IgD-negative memory B cell (primary cell): ENCODE data around the gene IMPA2. TPM values are rescaled to one million over a fixed set of nuclear protein-coding genes. Genes with fewer than 3 reads are reported as not detected.

Experiments used
- H3K27ac Mint-ChIP-seq, 3 donors: one replicate each; pipeline ENCODE4 v1.8.0; 2020 to 2022; ENCODE audit warnings: mild to moderate bottlenecking in 3 of 3, mixed read lengths in 3 of 3, moderate library complexity in 1 of 3
- H3K27me3 Mint-ChIP-seq: one replicate; pipeline ENCODE4 v1.8.0; 2021; ENCODE audit warnings: mixed read lengths
- H3K36me3 Mint-ChIP-seq: one replicate; pipeline ENCODE4 v1.8.0; 2020; ENCODE audit warnings: mild to moderate bottlenecking, mixed read lengths
- H3K4me1 Mint-ChIP-seq, 3 donors: one replicate each; pipeline ENCODE4 v1.8.0; 2020 to 2022; ENCODE audit warnings: mixed read lengths in 3 of 3, mild to moderate bottlenecking in 1 of 3
- H3K4me3 Mint-ChIP-seq, 4 donors: one replicate each; pipeline ENCODE4 v1.8.0; 2020 to 2022; ENCODE audit warnings: mild to moderate bottlenecking in 4 of 4, mixed read lengths in 4 of 4, moderate library complexity in 3 of 4
- H3K9me3 Mint-ChIP-seq, 3 donors: one replicate each; pipeline ENCODE4 v1.8.0; 2020 to 2021; ENCODE audit warnings: mixed read lengths in 3 of 3, mild to moderate bottlenecking in 1 of 3
- polyA plus RNA-seq: library from polyadenylated mRNA; unstranded; fragments of 300-500 nt; fragmentation: Illumina TruSeq; gene quantifications from one replicate; pipeline ENCODE4 v1.2.3, GENCODE V29; 2021

IMPA2 gene
- polyA plus RNA-seq, 1 donor from 2014 or later: 11.9 TPM

DNA sequence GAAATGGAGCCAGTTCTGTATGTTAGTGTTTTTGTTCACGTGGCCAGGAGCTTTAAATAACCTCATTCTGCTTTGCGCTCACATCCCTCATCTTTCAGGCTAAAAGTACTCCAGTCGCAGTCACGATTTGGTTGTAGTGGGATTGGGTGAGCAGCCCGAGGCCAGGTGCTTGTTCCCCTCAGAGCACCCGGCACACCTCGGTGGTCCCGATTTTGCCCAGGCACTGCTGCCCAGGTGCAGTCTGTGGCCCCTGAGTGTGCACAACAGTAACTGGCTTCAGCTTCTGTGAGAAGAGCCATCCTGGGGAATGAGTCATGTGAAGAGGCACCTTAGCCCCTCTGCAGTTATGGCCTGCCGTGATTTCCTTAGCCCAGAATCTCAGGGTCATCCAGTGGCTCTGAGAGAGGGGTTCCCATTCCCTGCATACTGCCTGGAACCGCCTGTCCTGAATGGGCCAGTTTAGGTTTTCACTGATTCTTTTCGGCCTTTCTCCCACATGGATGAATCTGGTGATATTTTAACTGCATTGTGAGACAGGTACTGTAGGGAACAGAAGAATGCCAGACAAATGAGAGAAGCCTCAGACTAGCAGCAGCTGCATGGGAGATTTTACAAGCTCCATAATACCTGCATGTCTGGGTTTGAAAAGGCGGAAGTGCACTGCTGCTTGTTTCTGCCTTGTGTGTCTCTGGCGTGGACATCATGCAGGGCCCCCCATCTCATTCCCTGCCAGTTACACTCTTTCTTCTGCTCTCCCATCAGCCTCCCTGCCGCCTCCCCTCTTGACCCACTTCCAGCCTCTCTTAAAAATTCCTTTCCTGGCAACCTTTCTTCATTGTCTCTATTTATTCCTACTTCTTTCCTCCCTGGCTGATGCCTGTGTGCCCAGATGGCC is 33.5 kb downstream of the IMPA2 start:
- Mint-ChIP-seq H3K4me3 (no peak overlapping the region), H3K36me3 (peaks cover 6% of the 10 kb centered on the region), H3K9me3 (no peaks in the 10 kb centered on the region), H3K4me1 (peaks cover 0 to 2% (median 0%) of the 10 kb centered on the region in 3 donors), H3K27ac (no peak overlapping the region), H3K27me3 (no peaks in the 10 kb centered on the region)

DNA sequence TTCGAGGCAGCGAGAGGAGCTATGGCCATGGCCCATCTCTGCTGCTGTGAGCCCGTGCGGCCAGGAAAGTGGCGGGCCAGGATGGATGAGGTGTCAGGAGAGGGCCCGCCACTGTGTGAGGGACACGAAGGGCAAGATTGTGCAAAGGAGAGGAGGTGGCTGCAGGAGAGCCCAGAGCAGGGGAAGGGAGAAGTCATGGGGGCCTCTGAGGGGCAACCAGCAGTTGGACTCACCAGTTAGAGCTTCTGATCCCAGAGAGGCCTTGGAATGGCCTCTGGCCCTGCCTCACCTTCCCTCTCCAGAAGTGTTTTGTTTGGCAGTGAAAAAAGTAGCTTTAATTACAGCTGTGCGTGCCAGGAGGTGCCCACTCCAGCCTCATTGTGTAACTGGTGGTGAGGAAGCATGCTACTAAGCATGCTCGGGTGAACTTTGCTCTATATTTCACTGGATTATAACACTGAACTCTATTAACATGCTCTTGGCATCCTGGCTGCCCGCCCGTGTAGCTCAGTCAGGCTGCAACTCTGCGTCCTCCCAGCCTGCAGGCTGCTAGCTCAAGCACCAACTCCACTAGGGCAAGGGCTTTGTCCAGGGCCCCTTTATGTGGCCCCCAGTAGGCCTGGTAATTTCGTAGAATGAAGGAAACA is 34.2 kb downstream of the IMPA2 start:
- H3K27ac Mint-ChIP-seq: no peak overlapping the region
- H3K4me1 Mint-ChIP-seq: peaks cover 0 to 4% (median 2%) of the 10 kb centered on the region in 3 donors
- H3K36me3 Mint-ChIP-seq: peaks cover 6% of the 10 kb centered on the region
- H3K27me3 Mint-ChIP-seq: no peaks in the 10 kb centered on the region
- no peaks in the 10 kb centered on the region for H3K9me3 Mint-ChIP-seq
- no peak overlapping the region for H3K4me3 Mint-ChIP-seq

DNA sequence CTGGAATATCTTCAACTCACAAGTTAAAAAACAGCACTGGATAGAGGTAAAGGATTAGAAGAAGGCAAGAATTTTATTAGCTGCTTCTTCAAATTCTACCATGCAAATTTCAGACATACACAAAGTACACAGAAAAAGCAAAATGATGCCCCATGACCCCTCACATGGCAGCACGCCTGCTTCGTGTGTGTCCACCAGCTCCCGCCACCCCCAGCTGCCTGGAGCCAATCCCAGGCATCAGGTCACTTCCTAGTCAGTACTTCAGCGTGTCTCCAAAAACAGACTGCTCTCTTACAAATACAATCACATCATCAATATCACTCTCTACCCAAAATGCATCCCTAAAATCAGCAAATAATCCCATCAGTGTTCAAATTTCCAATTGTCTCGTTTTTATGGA is 35.8 kb downstream of the IMPA2 start:
- peaks cover 0 to 7% (median 4%) of the 10 kb centered on the region in 3 donors for H3K4me1 Mint-ChIP-seq
- no peaks in the 10 kb centered on the region for H3K27me3 Mint-ChIP-seq
- peaks cover 5% of the 10 kb centered on the region for H3K36me3 Mint-ChIP-seq
- H3K27ac Mint-ChIP-seq: peak overlapping the region in 1 of 3 donors; percentile 71
- no peak overlapping the region for H3K4me3 Mint-ChIP-seq
- H3K9me3 Mint-ChIP-seq: no peaks in the 10 kb centered on the region

DNA sequence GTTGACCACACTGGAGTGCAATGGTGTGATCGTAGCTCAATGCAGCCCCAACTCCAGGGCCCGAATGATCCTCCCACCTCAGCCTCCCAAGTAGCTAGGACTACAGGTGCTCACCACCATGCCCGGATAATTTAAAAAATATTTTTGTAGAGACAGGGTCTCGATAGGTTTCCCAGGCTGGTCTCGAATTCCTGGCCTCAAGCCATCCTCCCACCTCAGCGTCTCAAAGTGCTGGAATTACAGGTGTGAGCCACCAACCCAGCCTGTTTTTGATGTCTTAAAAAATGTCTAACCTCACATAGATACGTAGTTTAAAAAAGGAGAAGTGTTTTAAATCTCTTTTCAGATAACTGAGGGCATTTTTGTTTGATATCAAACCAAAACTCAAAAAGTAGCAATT is 37.6 kb downstream of the IMPA2 start:
- H3K9me3 Mint-ChIP-seq: no peaks in the 10 kb centered on the region
- H3K36me3 Mint-ChIP-seq: peaks cover 3% of the 10 kb centered on the region
- no peak overlapping the region for H3K27ac Mint-ChIP-seq
- peaks cover 0 to 7% (median 4%) of the 10 kb centered on the region in 3 donors for H3K4me1 Mint-ChIP-seq
- H3K4me3 Mint-ChIP-seq: no peak overlapping the region
- no peaks in the 10 kb centered on the region for H3K27me3 Mint-ChIP-seq

DNA sequence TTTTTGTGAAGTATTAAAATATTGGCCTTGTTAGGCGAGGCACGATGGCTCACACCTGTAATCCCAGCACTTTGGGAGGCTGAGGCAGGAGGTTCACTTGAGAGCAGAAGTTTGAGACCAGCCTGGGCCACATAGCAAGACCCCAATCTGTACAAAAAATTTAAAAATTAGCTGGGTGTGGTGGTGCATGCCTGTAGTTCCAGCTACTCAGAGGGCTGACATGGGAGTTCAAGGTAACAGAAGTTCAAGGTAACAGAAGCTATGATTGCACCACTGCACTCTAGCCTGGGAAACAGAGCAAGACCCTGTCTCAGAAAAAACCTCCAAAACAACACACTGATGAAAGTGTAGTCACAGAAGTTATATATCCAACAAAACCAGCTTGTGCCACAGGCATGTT is 39.8 kb downstream of the IMPA2 start:
- Mint-ChIP-seq H3K4me1 (peaks cover 0 to 7% (median 4%) of the 10 kb centered on the region in 3 donors), H3K9me3 (no peaks in the 10 kb centered on the region), H3K27ac (no peak overlapping the region), H3K4me3 (peak overlapping the region in 1 of 4 donors; percentile 4), H3K27me3 (no peaks in the 10 kb centered on the region), H3K36me3 (peaks cover 9% of the 10 kb centered on the region)

DNA sequence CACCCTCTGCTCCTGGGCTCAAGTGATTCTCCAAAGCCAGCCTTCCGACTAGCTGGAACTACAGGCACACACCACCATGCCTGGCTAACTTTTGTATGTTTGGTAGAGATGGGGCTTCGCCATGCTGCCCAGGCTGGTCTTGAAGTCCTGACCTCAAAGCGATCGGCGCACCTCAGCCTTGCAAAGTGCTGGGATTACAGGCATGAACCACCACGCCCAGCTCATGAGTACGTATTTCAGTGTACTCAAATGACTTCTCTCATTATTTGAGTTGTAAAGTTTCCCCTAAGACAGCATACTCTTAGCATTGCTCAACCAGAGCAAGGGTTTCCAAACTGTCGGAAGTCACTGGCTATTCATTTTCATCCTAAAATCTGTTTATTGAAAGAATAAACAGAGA is 40.3 kb downstream of the IMPA2 start:
- Mint-ChIP-seq H3K27ac (no peak overlapping the region), H3K4me1 (peaks cover 0 to 7% (median 4%) of the 10 kb centered on the region in 3 donors), H3K9me3 (no peaks in the 10 kb centered on the region), H3K36me3 (peaks cover 12% of the 10 kb centered on the region), H3K4me3 (no peak overlapping the region), H3K27me3 (no peaks in the 10 kb centered on the region)

DNA sequence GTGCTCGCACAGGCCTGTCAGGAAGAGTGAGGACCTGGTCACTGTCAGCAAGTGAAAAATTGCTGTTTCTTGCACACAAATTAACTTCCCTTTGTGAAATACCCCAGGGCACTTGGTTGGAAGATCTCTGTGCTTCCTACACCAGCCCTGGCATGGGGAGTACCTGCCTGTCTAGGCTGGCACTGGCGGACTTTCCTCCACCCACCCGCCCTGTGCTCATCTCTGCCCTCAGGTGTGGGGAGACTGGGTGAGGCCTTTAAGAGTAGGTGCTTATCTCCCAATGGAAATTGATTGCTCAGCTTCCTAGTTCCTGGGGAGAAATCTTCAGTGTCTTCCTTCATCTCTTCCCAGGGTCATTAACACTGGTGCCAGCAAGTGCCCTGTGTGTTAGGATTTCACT is 42.1 kb downstream of the IMPA2 start:
- Mint-ChIP-seq H3K4me1 (peaks cover 0 to 7% (median 5%) of the 10 kb centered on the region in 3 donors), H3K27me3 (no peaks in the 10 kb centered on the region), H3K9me3 (no peaks in the 10 kb centered on the region), H3K27ac (no peak overlapping the region), H3K36me3 (peaks cover 10% of the 10 kb centered on the region), H3K4me3 (no peak overlapping the region)

DNA sequence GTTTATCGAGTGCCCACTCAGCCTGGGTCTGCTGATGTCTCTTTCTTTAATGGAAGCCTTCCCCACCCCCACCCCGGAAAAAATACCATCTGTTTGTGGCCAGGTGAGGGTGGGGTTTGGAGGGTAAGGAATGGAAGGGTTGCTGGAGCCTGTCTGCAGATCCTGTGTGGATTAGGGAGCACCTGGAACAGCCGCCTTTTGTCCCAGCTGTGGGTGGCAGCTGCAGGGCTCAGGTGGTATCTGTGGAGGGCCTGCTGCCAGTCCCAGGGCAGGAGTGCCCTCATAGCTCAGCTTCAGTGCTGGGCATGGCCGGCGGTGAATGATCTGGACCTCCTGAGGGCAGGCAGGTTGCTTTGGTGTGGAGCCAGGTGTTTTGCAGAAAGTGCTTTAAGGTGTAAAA is 45.3 kb downstream of the IMPA2 start:
- Mint-ChIP-seq H3K4me1 (peaks cover 0 to 6% (median 0%) of the 10 kb centered on the region in 3 donors), H3K36me3 (peaks cover 12% of the 10 kb centered on the region), H3K27ac (no peak overlapping the region), H3K4me3 (no peak overlapping the region), H3K27me3 (no peaks in the 10 kb centered on the region), H3K9me3 (no peaks in the 10 kb centered on the region)

DNA sequence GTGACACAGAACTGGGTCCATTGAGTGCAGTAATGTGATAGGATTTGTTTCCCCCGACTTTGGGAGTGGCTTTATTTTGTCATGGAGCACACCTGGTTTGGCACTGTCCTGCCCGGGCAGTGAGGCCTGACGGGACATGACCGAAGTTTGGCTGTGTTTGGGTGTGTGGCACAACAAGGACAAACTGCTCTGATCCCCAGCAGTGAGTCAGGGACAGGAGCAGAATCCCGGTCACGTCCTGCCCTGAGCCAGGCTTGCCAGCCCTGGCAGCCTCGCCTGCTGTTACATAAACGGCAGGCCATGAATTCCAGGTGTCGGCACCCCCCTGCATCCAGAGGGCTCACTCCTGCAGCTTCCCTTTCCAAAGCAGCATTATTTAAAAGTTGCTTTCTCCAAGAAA is 45.7 kb downstream of the IMPA2 start:
- peaks cover 0 to 6% (median 0%) of the 10 kb centered on the region in 3 donors for H3K4me1 Mint-ChIP-seq
- no peaks in the 10 kb centered on the region for H3K9me3 Mint-ChIP-seq
- H3K27ac Mint-ChIP-seq: no peak overlapping the region
- peaks cover 14% of the 10 kb centered on the region for H3K36me3 Mint-ChIP-seq
- H3K27me3 Mint-ChIP-seq: no peaks in the 10 kb centered on the region
- H3K4me3 Mint-ChIP-seq: no peak overlapping the region

DNA sequence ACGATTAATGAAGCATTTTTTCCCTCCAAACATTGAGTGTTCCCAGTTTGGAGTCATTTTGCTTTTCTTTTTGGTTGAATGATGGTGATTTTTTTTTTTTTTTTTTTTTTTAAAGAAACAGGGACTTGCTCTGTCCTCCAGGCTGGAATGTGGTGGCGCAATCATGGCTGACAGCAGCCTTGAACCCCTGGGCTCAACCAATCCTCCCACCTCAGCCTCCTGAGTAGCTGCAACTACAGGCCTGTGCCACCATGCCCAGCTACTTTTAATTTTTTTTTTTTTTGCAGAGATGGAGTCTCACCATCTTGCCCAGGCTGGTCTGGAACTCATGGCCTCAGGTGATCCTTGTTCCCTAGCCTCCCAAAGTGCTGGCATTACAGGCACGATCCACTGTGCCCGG is 46.2 kb downstream of the IMPA2 start:
- no peak overlapping the region for H3K4me3 Mint-ChIP-seq
- H3K9me3 Mint-ChIP-seq: no peaks in the 10 kb centered on the region
- H3K27ac Mint-ChIP-seq: no peak overlapping the region
- no peaks in the 10 kb centered on the region for H3K27me3 Mint-ChIP-seq
- peaks cover 0 to 6% (median 0%) of the 10 kb centered on the region in 3 donors for H3K4me1 Mint-ChIP-seq
- H3K36me3 Mint-ChIP-seq: peaks cover 16% of the 10 kb centered on the region

DNA sequence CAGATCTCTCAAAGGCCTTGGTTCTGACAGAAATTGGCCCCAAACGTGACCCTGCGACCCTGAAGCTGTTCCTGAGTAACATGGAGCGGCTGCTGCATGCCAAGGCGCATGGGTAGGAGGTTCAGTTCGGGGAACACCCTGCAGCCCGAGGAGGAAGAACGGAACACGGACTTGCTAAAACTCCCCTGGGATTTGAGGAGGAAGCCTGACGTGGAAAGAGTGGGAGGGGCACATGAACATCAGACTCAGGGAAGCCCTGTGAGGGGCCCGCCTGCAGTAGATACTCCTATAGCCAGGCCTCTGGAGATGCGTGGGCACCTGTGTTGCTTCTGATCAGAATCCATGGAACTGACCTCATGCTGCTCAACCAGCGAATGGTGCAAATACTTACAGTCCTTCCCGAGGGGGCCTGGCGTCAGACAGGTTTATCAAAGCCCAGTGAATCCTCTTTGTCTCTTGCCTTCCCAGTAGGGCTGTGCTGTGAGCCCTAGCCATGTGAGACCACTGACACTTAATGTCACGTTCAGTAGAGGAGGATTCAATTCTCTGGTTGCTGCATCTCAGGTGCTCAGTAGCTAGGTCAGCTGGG is 46.8 kb downstream of the IMPA2 start:
- no peaks in the 10 kb centered on the region for H3K9me3 Mint-ChIP-seq
- no peak overlapping the region for H3K4me3 Mint-ChIP-seq
- H3K4me1 Mint-ChIP-seq: peaks cover 0 to 6% (median under 1%) of the 10 kb centered on the region in 3 donors
- peaks cover 16% of the 10 kb centered on the region for H3K36me3 Mint-ChIP-seq
- H3K27me3 Mint-ChIP-seq: no peaks in the 10 kb centered on the region
- no peak overlapping the region for H3K27ac Mint-ChIP-seq

DNA sequence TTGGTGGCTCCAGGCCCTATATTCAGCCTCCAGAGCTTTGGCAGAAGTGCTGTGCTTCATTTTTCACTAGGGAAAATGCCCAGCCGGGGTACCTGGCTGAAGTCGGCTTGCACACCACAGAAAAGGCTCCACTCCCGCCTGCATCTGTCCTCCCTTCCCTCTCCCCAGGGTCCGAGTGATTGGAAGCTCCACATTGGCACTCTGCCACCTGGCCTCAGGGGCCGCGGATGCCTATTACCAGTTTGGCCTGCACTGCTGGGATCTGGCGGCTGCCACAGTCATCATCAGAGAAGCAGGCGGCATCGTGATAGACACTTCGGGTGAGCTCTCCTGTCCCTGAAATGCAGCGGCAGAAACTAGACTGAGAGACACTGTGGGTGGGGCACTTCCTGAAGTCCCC is 47.4 kb downstream of the IMPA2 start:
- peaks cover 16% of the 10 kb centered on the region for H3K36me3 Mint-ChIP-seq
- H3K4me1 Mint-ChIP-seq: peaks cover 0 to 6% (median 4%) of the 10 kb centered on the region in 3 donors
- no peak overlapping the region for H3K4me3 Mint-ChIP-seq
- H3K9me3 Mint-ChIP-seq: no peaks in the 10 kb centered on the region
- H3K27ac Mint-ChIP-seq: no peak overlapping the region
- no peaks in the 10 kb centered on the region for H3K27me3 Mint-ChIP-seq

DNA sequence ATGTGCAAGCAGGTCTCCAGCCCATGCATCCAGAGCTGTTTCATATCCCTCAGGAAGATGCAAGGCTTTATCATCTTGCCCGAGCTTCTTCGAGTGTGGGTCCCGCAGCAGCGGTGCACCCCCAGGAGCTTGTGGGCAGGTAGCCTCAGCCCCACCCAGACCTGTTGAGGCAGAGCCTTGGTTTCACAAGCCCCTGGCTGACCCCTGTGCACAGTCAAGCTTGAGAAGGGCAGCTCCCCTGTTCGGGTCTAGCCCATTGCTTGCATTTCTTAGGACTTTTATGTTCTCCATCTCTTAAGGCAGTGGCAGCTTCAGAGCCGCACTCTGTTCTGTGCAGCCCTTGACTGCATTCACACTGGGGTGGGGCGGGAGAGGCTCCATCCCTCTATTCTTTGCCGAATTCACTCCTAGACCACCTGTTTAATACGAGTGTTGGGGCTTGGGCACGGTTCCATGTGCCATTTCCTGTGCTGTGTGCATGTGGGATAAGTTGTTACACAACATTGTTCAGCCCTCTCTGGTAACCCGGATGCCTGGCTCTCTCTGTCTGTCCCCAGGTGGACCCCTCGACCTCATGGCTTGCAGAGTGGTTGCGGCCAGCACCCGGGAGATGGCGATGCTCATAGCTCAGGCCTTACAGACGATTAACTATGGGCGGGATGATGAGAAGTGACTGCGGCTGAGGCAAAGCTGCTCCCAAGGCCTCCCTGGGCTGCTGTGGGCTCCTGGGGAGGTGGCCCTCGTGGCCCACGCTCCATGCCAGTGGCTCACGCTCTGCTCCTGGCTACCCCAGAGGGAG is 48.7 kb downstream of the IMPA2 start:
- Mint-ChIP-seq H3K4me1 (peaks cover 6 to 16% (median 9%) of the 10 kb centered on the region in 3 donors), H3K4me3 (no peak overlapping the region), H3K36me3 (peaks cover 10% of the 10 kb centered on the region), H3K27me3 (no peaks in the 10 kb centered on the region), H3K9me3 (no peaks in the 10 kb centered on the region), H3K27ac (no peak overlapping the region)

DNA sequence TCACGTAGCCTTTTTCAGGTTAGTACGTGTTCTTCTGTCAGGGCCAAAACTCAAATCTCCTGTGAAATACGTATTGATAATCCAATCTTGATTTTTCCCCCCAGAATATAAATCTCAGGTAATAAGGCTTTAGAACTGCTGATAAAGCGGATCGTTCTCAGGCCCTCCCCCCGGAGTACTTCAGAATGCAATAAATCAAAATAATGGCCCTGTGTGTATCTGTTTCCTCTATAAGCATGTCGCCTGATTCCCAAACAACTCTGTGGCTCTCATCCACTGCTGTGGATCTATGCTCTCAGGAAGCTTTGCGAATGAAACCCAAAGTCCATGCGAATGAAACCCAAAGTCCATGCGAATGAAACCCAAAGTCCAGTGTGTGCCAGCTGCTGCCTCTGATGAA is 49.4 kb downstream of the IMPA2 start:
- peaks cover 6 to 17% (median 9%) of the 10 kb centered on the region in 3 donors for H3K4me1 Mint-ChIP-seq
- no peaks in the 10 kb centered on the region for H3K27me3 Mint-ChIP-seq
- H3K9me3 Mint-ChIP-seq: no peaks in the 10 kb centered on the region
- peaks cover 9% of the 10 kb centered on the region for H3K36me3 Mint-ChIP-seq
- no peak overlapping the region for H3K4me3 Mint-ChIP-seq
- peak overlapping the region in 1 of 3 donors; percentile 27 for H3K27ac Mint-ChIP-seq

DNA sequence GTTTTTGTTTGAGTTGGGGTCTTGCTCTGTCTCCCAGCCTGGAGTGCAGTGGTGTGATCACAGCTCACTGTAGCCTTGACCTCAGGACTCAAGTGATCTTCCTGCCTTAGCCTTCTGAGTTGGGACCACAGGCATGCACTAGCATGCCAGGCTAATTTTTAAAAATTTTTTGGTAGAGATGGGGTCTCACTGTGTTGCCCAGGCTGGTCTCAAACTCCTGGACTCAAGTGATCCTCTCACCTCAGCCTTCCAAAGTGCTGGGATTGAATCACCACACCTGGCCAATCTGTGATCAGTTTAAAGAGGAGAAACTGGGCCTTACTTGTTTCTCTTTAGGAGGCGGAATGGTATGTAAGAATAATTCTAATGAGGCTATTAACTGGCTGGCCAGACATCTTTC is 49.9 kb downstream of the IMPA2 start:
- H3K9me3 Mint-ChIP-seq: no peaks in the 10 kb centered on the region
- H3K4me1 Mint-ChIP-seq: peaks cover 6 to 17% (median 9%) of the 10 kb centered on the region in 3 donors
- peaks cover 8% of the 10 kb centered on the region for H3K36me3 Mint-ChIP-seq
- H3K27me3 Mint-ChIP-seq: no peaks in the 10 kb centered on the region
- peak overlapping the region in 1 of 3 donors; percentile 27 for H3K27ac Mint-ChIP-seq
- H3K4me3 Mint-ChIP-seq: no peak overlapping the region
